Liver (tissue), 9 donors: ENCODE measurements around the gene PGS1. TPM values are rescaled to one million over a fixed set of nuclear protein-coding genes. Genes with fewer than 3 reads are reported as not detected.

Experiments used
- DNase-seq: peaks from one replicate; pipeline ENCODE4 v3.0.0-alpha.2; 2017; ENCODE audit warnings: low spot score
- H3K27ac ChIP-seq, 2 donors: one replicate each; pipeline ENCODE4 v1.7.0; 2013; ENCODE audit warnings: inconsistent platforms in 2 of 2, low read length in 2 of 2, control low read depth in 1 of 2, low read depth in 1 of 2, mild to moderate bottlenecking in 1 of 2
- H3K27me3 ChIP-seq, 4 donors: one replicate each; pipeline versions ENCODE4 v1.6.1 to v1.7.0; 2013; ENCODE audit warnings: low read length in 3 of 4, inconsistent platforms in 1 of 4, mild to moderate bottlenecking in 1 of 4, moderate library complexity in 1 of 4; ENCODE audit not compliant: control insufficient read depth in 4 of 4, insufficient read depth in 4 of 4
- H3K36me3 ChIP-seq, 4 donors: one replicate each; pipeline versions ENCODE4 v1.6.1 to v1.7.0; 2013; ENCODE audit warnings: low read length in 3 of 4, mild to moderate bottlenecking in 3 of 4, low read depth in 1 of 4, moderate library complexity in 1 of 4; ENCODE audit not compliant: control insufficient read depth in 4 of 4, insufficient read depth in 3 of 4
- H3K4me1 ChIP-seq, 4 donors: one replicate each; pipeline versions ENCODE4 v1.6.1 to v1.7.0; 2013; ENCODE audit warnings: low read length in 3 of 4, mild to moderate bottlenecking in 3 of 4, moderate library complexity in 1 of 4; ENCODE audit not compliant: control insufficient read depth in 4 of 4, insufficient read depth in 4 of 4
- H3K4me3 ChIP-seq, 3 donors: one replicate each; pipeline versions ENCODE4 v1.6.1 to v1.7.0; 2013; ENCODE audit warnings: low read length in 3 of 3, control low read depth in 1 of 3, low read depth in 1 of 3, mild to moderate bottlenecking in 1 of 3
- H3K9ac ChIP-seq, 2 donors: one replicate each; pipeline ENCODE4 v1.7.0; 2013; ENCODE audit warnings: low read length in 2 of 2, mild to moderate bottlenecking in 2 of 2, moderate library complexity in 2 of 2, control low read depth in 1 of 2, low read depth in 1 of 2
- H3K9me3 ChIP-seq, 4 donors: one replicate each; pipeline versions ENCODE4 v1.6.1 to v1.7.0; 2013; ENCODE audit warnings: low read length in 3 of 4; ENCODE audit not compliant: control insufficient read depth in 4 of 4
- ATF3 ChIP-seq: IDR thresholded peaks from 2 replicates; pipeline ENCODE4 v1.6.1; 2016; ENCODE audit warnings: antibody characterized with exemption
- EGR1 ChIP-seq, 2 donors: IDR thresholded peaks; 2 replicates each; pipeline ENCODE4 v1.6.1; 2016 to 2018; ENCODE audit warnings: antibody characterized with exemption in 2 of 2, low read depth in 2 of 2
- FOXA1 ChIP-seq: IDR thresholded peaks from 2 replicates; pipeline ENCODE4 v1.6.1; 2016; ENCODE audit warnings: antibody characterized with exemption
- FOXA2 ChIP-seq: IDR thresholded peaks from 2 replicates; pipeline ENCODE4 v1.6.1; 2016; ENCODE audit warnings: antibody characterized with exemption
- GABPA ChIP-seq, 2 donors: IDR thresholded peaks in 1 of 2; conservative IDR thresholded peaks in 1 of 2; 2 replicates each; pipeline ENCODE4 v1.6.1; 2016; ENCODE audit warnings: antibody characterized with exemption in 2 of 2, mild to moderate bottlenecking in 1 of 2, moderate library complexity in 1 of 2
- HNF4A ChIP-seq, 2 donors: conservative IDR thresholded peaks; 2 replicates each; pipeline ENCODE4 v1.6.1; 2016; ENCODE audit warnings: antibody characterized with exemption in 2 of 2, mild to moderate bottlenecking in 2 of 2
- HNF4G ChIP-seq: IDR thresholded peaks from 2 replicates; pipeline ENCODE4 v1.6.1; 2016; ENCODE audit warnings: antibody characterized with exemption
- JUND ChIP-seq, 2 donors: IDR thresholded peaks; 2 replicates each; pipeline ENCODE4 v1.6.1; 2016; ENCODE audit warnings: antibody characterized with exemption in 2 of 2
- MAX ChIP-seq: IDR thresholded peaks from 2 replicates; pipeline ENCODE4 v1.6.1; 2016; ENCODE audit warnings: antibody characterized with exemption
- NR2F2 ChIP-seq: IDR thresholded peaks from 2 replicates; pipeline ENCODE4 v1.6.1; 2016; ENCODE audit warnings: antibody characterized with exemption
- RAD21 ChIP-seq, 2 donors: IDR thresholded peaks; 2 replicates each; pipeline ENCODE4 v1.6.1; 2016; ENCODE audit warnings: antibody characterized with exemption in 2 of 2, mild to moderate bottlenecking in 2 of 2
- REST ChIP-seq: IDR thresholded peaks from 2 replicates; pipeline ENCODE4 v1.6.1; 2016; ENCODE audit warnings: antibody characterized with exemption, mild to moderate bottlenecking
- RXRA ChIP-seq, 2 donors: IDR thresholded peaks; 2 replicates each; pipeline ENCODE4 v1.6.1; 2017 to 2018; ENCODE audit warnings: antibody characterized with exemption in 2 of 2, mild to moderate bottlenecking in 1 of 2
- SP1 ChIP-seq: IDR thresholded peaks from 2 replicates; pipeline ENCODE4 v1.6.1; 2018; ENCODE audit warnings: antibody characterized with exemption, mild to moderate bottlenecking
- TAF1 ChIP-seq: conservative IDR thresholded peaks from 2 replicates; pipeline ENCODE4 v1.6.1; 2016; ENCODE audit warnings: antibody characterized with exemption, mild to moderate bottlenecking
- YY1 ChIP-seq: IDR thresholded peaks from 2 replicates; pipeline ENCODE4 v1.6.1; 2016; ENCODE audit warnings: antibody characterized with exemption, mild to moderate bottlenecking
- ZBTB33 ChIP-seq: IDR thresholded peaks from 2 replicates; pipeline ENCODE4 v1.6.1; 2016; ENCODE audit warnings: antibody characterized with exemption
- WGBS: extraction: QIAGEN DNeasy Blood & Tissue Kit; methylation state at CpG from one replicate; pipeline ENCODE4 v1.1.7; 2013; 5-methylcytosine and 5-hydroxymethylcytosine counted together
- polyA plus RNA-seq, 2 donors: library from polyadenylated mRNA; stranded (reverse) in 1 of 2; unstranded in 1 of 2; fragments of 200-250 nt in 1 of 2; fragments of >200 nt in 1 of 2; fragmentation: Nextera tagmentation in 1 of 2; extraction: Ambion mirVana in 1 of 2; gene quantifications; one replicate each; pipeline versions ENCODE4 v1.2.1 to v1.2.3, GENCODE V29; 2013 to 2015
- total RNA-seq, 2 donors: library from RNA; depleted of rRNA; stranded (reverse); fragments of >200 nt; gene quantifications; one replicate each; pipeline ENCODE4 v1.2.3, GENCODE V29; 2014
- TF ChIP-seq, protein P1 (sequence below): fragments of 150-350 bp; IDR thresholded peaks from 2 replicates; pipeline ENCODE4 v1.5.1; 2017; ENCODE audit warnings: improper control_type of control experiment, low read depth, low read length; ENCODE audit not compliant: missing input control
- donor health status: healthy.
- donor health status: healthy.
- donor health status: healthy.
- donor health status: healthy.
- donor health status: healthy.

PGS1 gene
- total and polyA plus RNA-seq, 4 donors: 8.1 to 24.1 (median 12.2) TPM

DNA sequence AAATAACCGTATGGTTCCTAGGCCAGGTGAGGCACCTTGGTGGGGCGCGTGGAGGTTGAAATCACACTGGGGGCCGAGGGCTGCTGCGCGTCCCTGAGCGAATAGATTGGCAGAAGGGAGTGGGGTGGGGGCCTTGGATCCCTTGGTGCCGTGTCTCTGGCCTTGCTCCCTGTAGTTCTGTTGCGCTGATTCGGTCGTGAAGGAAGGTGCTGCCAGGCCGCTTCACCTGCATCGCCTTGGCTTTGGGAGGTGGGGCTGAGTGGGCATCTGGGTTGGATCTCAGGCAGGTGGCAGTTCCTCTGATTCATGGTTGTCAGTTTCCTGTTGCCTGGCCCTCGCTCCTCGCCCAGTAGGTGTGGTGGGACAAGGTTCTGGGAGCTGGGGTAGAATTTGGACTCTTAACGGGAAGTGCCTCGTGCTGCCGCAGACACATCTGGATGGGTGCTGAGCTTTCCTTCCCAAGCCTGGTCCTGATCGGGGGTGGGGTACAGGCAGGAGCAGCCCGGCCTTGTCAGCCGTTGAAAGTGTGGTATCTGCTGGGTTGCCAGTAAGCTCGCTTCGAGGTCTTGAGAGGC lies 30.1 kb downstream of the PGS1 start:
- whole genome bisulfite sequencing: 89% methylated on average over 23 of the region's 23 CpGs
- no peak for DNase-seq
- Histone ChIP-seq H3K27ac (no peak overlapping the region), H3K27me3 (no peaks in the 10 kb centered on the region), H3K4me3 (no peak overlapping the region), H3K9ac (no peak overlapping the region), H3K4me1 (peaks cover 8 to 9% (median 8%) of the 10 kb centered on the region in 4 donors), H3K36me3 (peaks cover 3 to 14% (median 6%) of the 10 kb centered on the region in 4 donors), H3K9me3 (no peaks in the 10 kb centered on the region)
- no peak for TF ChIP-seq REST
- no peak for TF ChIP-seq YY1
- TF ChIP-seq GABPA (IDR thresholded peaks at IDR 0.05 in 1 of 2, conservative IDR thresholded peaks at IDR 0.05 in 1 of 2): no peak
- TF ChIP-seq MAX: no peak
- no peak for TF ChIP-seq ATF3
- TF ChIP-seq NR2F2: no peak
- TF ChIP-seq RAD21 (IDR thresholded peaks at IDR 0.05): no peak
- TF ChIP-seq HNF4A (conservative IDR thresholded peaks at IDR 0.05): no peak
- TF ChIP-seq FOXA1: no peak
- no peak for TF ChIP-seq SP1
- TF ChIP-seq ZBTB33: no peak
- no peak for TF ChIP-seq TAF1
- TF ChIP-seq, protein P1, sequence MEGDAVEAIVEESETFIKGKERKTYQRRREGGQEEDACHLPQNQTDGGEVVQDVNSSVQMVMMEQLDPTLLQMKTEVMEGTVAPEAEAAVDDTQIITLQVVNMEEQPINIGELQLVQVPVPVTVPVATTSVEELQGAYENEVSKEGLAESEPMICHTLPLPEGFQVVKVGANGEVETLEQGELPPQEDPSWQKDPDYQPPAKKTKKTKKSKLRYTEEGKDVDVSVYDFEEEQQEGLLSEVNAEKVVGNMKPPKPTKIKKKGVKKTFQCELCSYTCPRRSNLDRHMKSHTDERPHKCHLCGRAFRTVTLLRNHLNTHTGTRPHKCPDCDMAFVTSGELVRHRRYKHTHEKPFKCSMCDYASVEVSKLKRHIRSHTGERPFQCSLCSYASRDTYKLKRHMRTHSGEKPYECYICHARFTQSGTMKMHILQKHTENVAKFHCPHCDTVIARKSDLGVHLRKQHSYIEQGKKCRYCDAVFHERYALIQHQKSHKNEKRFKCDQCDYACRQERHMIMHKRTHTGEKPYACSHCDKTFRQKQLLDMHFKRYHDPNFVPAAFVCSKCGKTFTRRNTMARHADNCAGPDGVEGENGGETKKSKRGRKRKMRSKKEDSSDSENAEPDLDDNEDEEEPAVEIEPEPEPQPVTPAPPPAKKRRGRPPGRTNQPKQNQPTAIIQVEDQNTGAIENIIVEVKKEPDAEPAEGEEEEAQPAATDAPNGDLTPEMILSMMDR: no peak
- TF ChIP-seq JUND (IDR thresholded peaks at IDR 0.05): no peak
- TF ChIP-seq FOXA2: no peak
- no peak for TF ChIP-seq HNF4G
- no peak for TF ChIP-seq RXRA (IDR thresholded peaks at IDR 0.05)
- TF ChIP-seq EGR1 (IDR thresholded peaks at IDR 0.05; ENCODE audit: low read depth in 2 of 2): no peak
